ENCODE measurements around the gene GTPBP6. TPM values are rescaled to one million over a fixed set of nuclear protein-coding genes. Genes with fewer than 3 reads are reported as not detected.
"Not testable (repeated sequence)": the region's sequence is repeated elsewhere in the genome, so short reads cannot be mapped to it uniquely, and the experiment has no call there.

The GTPBP6 gene
- total RNA-seq, 1 donor from 2014 or later: 36.2 TPM

- TF ChIP-seq CTCF (conservative IDR thresholded peaks at IDR 0.05; ENCODE audit: low read depth, low read length): no peak
- DNase-seq (ENCODE audit: low read depth): no peak
- H3K4me3 ChIP-seq (ENCODE audit: low read depth, low read length): no peak overlapping the region
Measured at GRCh38 chrX:261167-261918, 57.3 kb downstream of the GTPBP6 start.

- no peak for TF ChIP-seq CTCF (conservative IDR thresholded peaks at IDR 0.05; ENCODE audit: low read depth, low read length)
- DNase-seq (ENCODE audit: low read depth): no peak
- no peak overlapping the region for H3K4me3 ChIP-seq (ENCODE audit: low read depth, low read length)
Measured at GRCh38 chrX:259692-260355, 58.8 kb downstream of the GTPBP6 start.

GRCh38 chrX:258291-259040 is 60.1 kb downstream of the GTPBP6 start:
- no peak for DNase-seq (ENCODE audit: low read depth)
- no peak for TF ChIP-seq CTCF (conservative IDR thresholded peaks at IDR 0.05; ENCODE audit: low read depth, low read length)

GRCh38 chrX:257681-258289 is 60.8 kb downstream of the GTPBP6 start:
- no peak for DNase-seq (ENCODE audit: low read depth)
- no peak for TF ChIP-seq CTCF (conservative IDR thresholded peaks at IDR 0.05; ENCODE audit: low read depth, low read length)
- H3K4me3 ChIP-seq (ENCODE audit: low read depth, low read length): no peak overlapping the region

More at GRCh38 chrX:258291-259040, 60.1 kb downstream of the GTPBP6 start:
- H3K4me3 ChIP-seq (ENCODE audit: low read depth, low read length): no peak overlapping the region

GRCh38 chrX:257054-257453 is 61.5 kb downstream of the GTPBP6 start:
- not testable (repeated sequence) for DNase-seq (ENCODE audit: low read depth); H3K4me3 ChIP-seq (ENCODE audit: low read depth, low read length)

GRCh38 chrX:255923-256331 is 62.7 kb downstream of the GTPBP6 start:
- DNase-seq (ENCODE audit: low read depth): no peak
- H3K4me3 ChIP-seq (ENCODE audit: low read depth, low read length): no peak overlapping the region
- no peak for TF ChIP-seq CTCF (conservative IDR thresholded peaks at IDR 0.05; ENCODE audit: low read depth, low read length)

Other genes with a start within 250 kb of the GTPBP6 start
- 12.6 and 28.7 TPM in 2 replicates for gene PLCXD1, start 37.4 kb downstream of the GTPBP6 start, total RNA-seq
- gene PPP2R3B, start 68.1 kb upstream of the GTPBP6 start, total RNA-seq: 27.6 and 38.3 TPM in 2 replicates

Data from epithelial cell of proximal tubule (primary cell).